H1 (cell line): ENCODE data around the gene FEM1C. TPM values are rescaled to one million over a fixed set of nuclear protein-coding genes. Genes with fewer than 3 reads are reported as not detected.

Source experiments
- ATF3 ChIP-seq: IDR thresholded peaks from 2 replicates; pipeline ENCODE4 v1.6.1; 2011; ENCODE audit warnings: low read depth, mild to moderate bottlenecking, low read length; ENCODE audit not compliant: insufficient read depth
- BACH1 ChIP-seq: IDR thresholded peaks from 2 replicates; pipeline ENCODE4 v1.6.1; 2012; ENCODE audit warnings: low read length, improper control_type of control experiment
- CBX5 ChIP-seq: fragments of 300-800, 300-1000 bp; sonication (generic); IDR thresholded peaks from 2 replicates; pipeline ENCODE4 v1.7.1; 2016; ENCODE audit warnings: antibody characterized with exemption, low read length, low read depth
- CHD7 ChIP-seq: fragments of 300-600 bp; sonication (generic); IDR thresholded peaks from 2 replicates; pipeline ENCODE4 v1.7.1; 2012; ENCODE audit warnings: low read length, moderate library complexity, mild to moderate bottlenecking, inconsistent platforms; ENCODE audit not compliant: insufficient replicate concordance
- CREB1 ChIP-seq: IDR thresholded peaks from 2 replicates; pipeline ENCODE4 v1.6.1; 2012; ENCODE audit warnings: inconsistent platforms
- CTCF ChIP-seq, 3 experiments: IDR thresholded peaks; 1 replicate in 2 of 3; 2 replicates in 1 of 3; pipeline versions ENCODE4 v1.5.1 to v1.6.1; 2011; ENCODE audit warnings: low read length in 3 of 3, mild to moderate bottlenecking in 3 of 3, inconsistent platforms in 2 of 3, low read depth in 1 of 3, moderate library complexity in 1 of 3; ENCODE audit not compliant: insufficient read depth in 1 of 3; ENCODE audit errors: control extremely low read depth in 1 of 3
- JUN ChIP-seq: IDR thresholded peaks from 2 replicates; pipeline ENCODE4 v1.6.1; 2011; ENCODE audit warnings: low read depth, mild to moderate bottlenecking, improper control_type of control experiment, low read length
- RAD21 ChIP-seq, 2 experiments: IDR thresholded peaks in 1 of 2; conservative IDR thresholded peaks in 1 of 2; 2 replicates each; pipeline ENCODE4 v1.6.1; 2011; ENCODE audit warnings: low read depth in 2 of 2, low read length in 2 of 2, improper control_type of control experiment in 1 of 2, inconsistent platforms in 1 of 2, mild to moderate bottlenecking in 1 of 2, moderate library complexity in 1 of 2
- SIX5 ChIP-seq: IDR thresholded peaks from 2 replicates; pipeline ENCODE4 v1.6.1; 2011; ENCODE audit warnings: mild to moderate bottlenecking, low read depth, low read length
- polyA plus RNA-seq, 7 experiments: library from polyadenylated mRNA; depleted of rRNA in 3 of 7; stranded (reverse) in 5 of 7; unstranded in 2 of 7; fragments of >200 nt in 5 of 7; fragments of 200-250 nt in 2 of 7; gene quantifications; 1 replicate in 5 of 7; 2 replicates in 1 of 7; 4 replicates in 1 of 7; pipeline versions ENCODE4 v1.2.1 to v1.2.3, GENCODE V29; 2011 to 2013; ENCODE audit warnings: missing spikeins in 2 of 7, mixed read lengths in 2 of 7
- total RNA-seq: library from RNA; stranded (reverse); fragmentation: NEBNext Ultra II Directional; extraction: Animal tissue kit (Norgen Biotek cat#: 25700); gene quantifications from 2 replicates; pipeline ENCODE4 v1.2.1, GENCODE V29; 2021

Gene FEM1C
- total and polyA plus RNA-seq, 2 of the 8 experiments (the other 6 are each of a cell fraction or from before 2014, with no cell fraction given) = 4.4 to 17.7 TPM

GRCh38 chr5:115553082-115553481 is 8.5 kb upstream of the FEM1C start (continued):
- TF ChIP-seq CHD7 (no peak), RAD21 (IDR thresholded peaks at IDR 0.05 in 1 of 2, conservative IDR thresholded peaks at IDR 0.05 in 1 of 2; ENCODE audit: low read depth in 2 of 2, low read length in 2 of 2) (no peak), CREB1 (no peak), CBX5 (no peak), JUN (no peak), SIX5 (no peak), CTCF (IDR thresholded peaks at IDR 0.05; ENCODE audit: control extremely low read depth in 1 of 3, insufficient read depth in 1 of 3, low read depth in 1 of 3, low read length in 3 of 3) (no peak), ATF3 (no peak), BACH1 (no peak)
